GM18517 (cell line): ENCODE data around the gene ZNRF2.

ENCODE experiments used
- ATAC-seq: cut with Tn5 transposase; IDR thresholded peaks from one replicate; pipeline ENCODE4 v1.9.1; 2021; ENCODE audit warnings: mild to moderate bottlenecking, moderate library complexity; ENCODE audit not compliant: unreplicated experiment

The ZNRF2 gene

DNA sequence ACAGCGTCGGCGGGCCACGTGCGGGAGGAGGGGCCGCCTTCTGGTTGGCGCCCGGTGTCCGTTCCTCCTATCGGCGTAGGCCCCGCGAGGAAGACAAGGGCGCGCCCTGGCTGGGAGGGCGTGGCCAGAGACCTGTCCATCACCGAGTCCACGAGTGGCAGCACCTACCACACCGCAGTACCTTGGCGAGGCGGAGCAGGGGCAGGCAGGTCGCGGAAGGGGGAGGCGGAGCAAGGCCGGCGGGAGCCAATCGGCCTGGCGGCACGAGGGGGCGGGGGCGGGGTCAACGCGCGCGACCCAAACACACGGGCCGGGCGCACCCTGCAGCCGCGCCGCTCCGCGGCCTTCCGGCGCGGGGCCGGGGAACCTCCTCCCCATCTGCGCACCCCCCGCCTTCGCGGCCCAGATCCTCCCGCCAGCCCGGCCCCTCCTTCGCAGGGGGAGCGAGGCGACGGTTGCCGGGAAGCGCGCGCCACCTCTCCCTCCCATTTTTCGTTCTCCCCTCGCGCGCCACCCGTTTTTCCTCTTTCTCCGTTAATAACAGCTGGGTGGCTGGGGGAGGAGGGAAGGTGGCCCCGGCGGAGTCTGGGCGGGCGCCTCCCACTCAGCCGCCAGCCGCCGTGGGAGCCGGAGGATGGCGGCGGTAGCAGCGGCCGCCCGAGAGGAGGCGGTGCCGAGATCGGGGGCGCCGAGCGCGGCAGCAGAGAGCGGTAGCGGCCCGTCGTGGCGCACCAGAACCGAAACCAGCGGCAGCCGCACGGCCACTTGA, at the start of gene ZNRF2:
ZNRF2 (plus strand) TSS at position 300 of the 769 bp plus-strand sequence. CDS start 761 bp downstream, outside the sequence.
- peak; percentile 91 for ATAC-seq

DNA sequence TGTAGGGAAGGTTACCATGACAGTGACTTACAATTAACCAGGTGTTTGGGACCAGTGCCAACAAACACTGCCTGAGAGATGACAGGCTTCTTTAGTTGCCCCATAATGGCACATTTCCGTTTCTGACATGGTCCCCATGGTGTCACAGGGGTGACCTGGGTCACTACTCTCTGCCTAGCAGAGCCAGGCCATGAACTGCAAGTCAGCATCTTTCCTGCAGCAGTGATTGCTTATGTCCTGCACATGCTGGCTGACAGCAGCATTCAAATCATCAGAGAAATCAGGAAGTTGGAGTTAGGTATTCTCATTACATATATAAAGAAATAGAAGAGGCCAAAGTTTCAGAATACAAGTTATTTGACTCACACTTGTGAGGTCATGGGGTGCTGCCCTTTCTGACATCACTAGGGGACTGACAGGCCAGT, 47.1 kb upstream of the ZNRF2 start:
- ATAC-seq = no peak

DNA sequence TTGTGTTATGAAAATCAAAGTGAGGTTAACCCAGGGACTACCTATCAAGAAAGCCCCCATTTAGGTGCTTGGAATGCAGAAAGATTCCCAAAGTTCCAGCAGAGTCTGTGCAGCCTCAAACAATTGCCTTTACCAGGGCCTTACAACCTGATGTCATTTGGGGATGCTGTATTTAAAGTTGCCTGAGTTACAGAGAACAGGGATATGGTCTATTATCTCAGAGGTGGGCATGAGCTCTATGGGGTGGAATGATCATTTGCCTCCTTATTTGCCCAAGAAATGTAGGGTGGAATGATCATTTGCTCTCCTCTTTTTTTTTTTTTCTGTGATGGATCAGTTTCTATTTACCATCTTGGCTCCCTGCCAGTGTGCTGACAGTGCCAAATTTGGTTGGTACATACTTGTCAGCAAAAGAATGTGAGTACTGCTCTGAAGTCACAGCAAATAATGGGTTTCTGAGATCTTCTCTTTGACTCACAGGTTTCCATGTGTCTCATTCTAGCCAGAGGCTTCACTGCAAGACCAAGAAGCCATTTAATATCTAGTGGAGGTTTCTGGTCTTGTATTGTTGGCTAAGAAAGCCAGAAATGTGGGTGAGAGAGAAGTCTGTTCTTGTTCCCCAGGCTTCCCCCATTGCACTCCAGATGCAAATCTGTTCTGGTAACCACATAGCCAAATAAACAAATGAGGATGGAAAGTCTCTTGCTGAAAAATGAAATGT, 45.5 kb upstream of the ZNRF2 start:
- peak; percentile 60 for ATAC-seq

DNA sequence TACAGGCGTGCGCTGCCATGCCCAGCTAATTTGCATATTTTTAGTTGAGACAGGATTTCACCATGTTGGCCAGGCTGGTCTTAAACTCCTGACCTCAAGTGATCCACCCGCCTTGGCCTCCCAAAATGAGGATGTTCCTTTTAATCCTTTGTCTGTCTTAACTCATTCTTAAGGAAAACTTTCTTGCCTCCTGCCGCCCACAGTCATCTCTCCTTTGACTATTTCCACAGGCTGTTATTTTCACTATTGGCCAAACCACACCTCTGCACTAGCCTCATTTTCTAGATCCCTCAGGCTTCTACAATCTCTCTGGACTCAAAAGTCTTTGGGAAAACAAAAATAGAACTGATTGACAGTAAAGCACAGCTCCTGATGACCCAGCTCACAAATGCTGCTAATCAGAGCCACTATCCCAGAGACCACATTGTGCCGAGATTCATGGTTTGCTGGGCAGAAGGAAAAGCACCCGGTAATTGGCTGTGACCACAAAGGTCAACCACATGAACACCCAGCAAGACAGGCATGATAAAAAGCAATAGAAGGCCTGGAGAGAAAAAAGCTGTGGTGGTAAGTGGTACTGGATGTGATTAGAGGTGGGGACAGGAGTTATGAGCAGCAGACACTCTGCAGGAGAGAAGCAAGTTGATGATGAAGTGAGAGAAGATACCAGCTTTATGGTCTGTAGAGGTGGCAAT, 44.1 kb upstream of the ZNRF2 start:
- no peak for ATAC-seq

DNA sequence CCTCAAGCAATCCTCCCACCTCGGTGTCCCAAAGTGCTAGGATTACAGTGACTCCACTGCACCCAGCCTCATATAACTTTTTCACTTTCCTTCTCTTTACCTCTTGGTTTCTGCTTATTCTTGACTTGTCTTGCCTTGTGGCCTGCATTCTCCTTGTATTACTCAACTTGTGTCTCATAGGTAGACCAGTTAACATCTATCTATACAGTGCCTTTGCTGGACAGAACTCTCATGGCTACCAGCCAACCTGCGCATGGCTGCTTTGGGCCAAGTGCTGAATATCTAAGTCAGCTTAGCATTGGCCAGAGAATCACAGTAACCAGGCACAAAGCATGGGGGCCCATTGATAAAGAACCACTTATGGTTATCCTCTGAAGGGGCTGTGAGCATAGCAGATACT, 42.6 kb upstream of the ZNRF2 start:
- no peak for ATAC-seq

DNA sequence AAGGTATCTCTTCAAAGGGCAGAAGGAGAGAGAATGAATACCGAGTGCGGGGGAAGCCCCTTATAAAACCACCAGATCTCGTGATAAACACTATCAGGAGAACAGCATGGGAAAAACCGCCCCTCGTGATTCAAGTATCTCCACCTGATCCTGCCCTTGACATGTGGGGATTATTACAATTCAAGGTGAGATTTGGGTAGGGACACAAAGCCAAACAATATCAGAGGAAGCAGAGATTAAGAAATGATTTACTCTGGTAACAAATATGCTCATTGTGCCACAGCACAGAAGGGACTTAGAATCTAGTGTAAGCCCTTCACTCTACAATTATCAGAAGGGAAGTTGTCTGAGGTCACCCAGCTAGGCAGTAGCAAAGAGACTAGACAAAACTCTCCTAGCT, 40.1 kb upstream of the ZNRF2 start:
- no peak for ATAC-seq

DNA sequence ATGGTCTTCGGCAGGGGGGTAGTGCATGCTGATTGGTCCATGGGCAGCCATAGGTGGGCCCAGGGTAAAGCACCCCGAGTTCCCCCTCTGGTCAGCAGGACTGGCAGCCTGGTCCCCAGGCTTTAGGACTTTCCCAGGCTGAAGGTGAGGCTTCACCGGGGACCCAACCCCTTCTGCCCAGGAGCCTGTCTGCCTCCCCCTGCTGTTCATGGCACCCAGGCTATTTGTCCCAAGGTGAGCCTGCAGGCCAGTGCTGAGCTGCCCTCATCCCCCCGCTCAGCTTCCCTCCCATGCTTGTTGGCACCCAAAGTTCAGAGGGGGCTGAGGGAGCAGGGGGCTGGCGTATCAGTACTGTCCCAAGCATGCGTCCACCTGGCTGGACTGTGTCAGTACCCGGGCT, 38.5 kb upstream of the ZNRF2 start:
- ATAC-seq = no peak

DNA sequence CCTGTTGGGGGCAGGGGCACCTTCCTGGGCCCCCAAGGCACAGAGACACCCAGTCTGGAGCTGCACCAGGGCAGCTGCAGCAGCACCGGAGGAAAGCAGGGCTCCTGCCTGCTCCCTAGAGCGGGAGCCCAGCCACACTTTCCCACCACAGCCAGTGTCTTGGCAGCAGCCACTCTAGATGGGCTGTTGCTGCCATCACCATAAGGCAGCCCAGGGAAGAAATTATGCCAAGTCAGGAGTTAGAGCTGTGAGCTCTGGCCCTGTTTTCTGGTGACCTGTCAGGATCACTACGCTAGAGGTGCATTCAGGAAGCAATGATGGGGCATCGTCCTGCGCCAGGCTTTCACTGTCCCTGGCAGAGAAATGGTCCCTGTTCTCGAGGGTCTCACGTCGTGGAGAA, 38.0 kb upstream of the ZNRF2 start:
- ATAC-seq = no peak

DNA sequence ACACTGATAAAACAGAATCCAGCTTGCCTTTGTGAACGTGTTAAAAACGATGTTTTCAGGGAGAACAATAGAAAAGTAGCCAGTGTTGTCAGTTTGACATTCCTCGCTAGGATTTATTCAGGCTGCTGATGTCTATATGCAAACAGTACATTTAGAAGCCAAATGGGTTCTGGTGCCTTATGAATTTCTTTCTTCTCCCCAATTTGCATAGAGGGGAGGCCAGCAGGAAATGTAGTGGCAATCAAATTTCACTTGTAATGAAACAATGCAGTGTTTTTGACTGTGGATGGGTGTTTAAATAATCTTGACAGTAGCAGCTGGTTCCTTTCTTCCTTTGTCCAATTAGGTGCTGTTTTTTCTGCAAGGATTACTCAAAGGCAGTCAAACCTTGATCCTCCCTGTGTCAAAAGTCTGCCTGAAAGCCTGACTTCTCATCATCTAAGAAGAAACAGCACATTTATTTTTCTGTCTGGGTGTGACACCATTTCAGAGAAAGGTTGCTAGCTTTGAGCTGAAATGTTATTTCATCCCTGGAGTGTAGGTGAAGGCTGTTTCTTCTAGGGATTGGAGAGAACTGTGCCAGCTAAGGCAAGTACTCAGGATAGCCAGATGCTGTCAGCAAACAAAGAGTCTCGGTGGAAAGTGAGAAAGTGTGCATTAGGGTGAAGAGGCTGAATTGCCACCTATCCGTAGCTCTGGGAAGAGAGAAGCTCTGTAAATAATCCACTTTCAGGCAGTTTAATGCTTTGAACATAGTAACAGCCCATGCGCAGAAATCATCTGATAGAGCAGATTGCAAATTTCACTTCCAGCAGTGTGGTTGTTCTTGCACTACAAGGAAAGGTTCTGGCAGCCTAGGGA, 36.6 kb upstream of the ZNRF2 start:
- ATAC-seq = no peak

DNA sequence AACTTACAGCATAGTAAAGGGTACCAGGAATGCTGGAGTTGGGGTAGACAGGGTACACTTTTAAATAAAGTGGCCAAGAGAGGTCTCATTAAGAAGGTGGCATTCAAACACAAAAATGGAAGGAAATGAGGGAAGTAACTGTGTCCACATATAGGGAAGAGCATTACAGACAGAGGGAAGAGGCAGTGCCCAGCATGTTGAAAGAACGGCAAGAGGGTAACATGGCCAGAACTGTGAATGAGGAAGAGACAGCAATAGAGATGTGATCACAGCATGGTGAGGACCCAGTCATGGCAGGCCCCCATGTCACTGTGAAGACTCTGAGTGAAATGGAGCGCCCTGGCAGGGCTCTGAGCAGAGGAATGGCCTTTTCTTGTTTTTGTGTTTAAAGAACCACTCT, 35.1 kb upstream of the ZNRF2 start:
- no peak for ATAC-seq

DNA sequence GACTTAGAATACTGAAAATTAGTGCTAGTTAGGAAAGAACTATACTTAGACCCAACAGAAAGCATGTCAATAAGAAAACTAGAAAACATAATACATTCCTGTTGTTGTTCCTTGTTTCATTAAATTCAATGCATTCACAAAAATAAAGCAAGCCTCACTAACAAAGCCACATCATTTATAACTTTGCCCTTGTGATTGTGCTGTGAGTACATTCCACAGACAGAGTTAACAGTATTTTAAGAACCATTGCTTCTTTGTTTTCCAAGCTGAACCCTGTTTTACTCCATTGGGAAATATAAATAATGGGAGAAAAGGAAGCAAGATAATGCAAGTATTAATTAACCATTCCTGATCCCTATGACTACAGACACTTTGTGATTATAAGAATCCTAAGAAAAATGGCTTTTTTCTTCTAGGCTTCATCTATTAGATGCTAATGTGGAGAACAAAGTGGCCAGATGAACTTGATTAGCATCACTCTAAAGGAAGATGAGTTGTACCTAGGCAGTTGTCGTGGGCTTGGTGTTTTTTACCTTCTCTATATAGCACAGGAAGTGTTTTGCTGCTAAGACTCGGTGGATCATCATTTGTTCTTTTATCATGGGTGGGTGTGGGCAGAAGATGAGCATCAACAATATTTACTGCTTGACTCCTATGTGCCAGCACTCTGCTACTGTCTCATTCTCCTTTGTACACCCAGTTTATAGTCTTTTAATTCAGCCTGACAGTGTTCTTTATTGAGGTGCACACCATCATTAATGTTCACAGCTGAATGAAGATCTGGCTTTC, 34.2 kb upstream of the ZNRF2 start:
- ATAC-seq = no peak

DNA sequence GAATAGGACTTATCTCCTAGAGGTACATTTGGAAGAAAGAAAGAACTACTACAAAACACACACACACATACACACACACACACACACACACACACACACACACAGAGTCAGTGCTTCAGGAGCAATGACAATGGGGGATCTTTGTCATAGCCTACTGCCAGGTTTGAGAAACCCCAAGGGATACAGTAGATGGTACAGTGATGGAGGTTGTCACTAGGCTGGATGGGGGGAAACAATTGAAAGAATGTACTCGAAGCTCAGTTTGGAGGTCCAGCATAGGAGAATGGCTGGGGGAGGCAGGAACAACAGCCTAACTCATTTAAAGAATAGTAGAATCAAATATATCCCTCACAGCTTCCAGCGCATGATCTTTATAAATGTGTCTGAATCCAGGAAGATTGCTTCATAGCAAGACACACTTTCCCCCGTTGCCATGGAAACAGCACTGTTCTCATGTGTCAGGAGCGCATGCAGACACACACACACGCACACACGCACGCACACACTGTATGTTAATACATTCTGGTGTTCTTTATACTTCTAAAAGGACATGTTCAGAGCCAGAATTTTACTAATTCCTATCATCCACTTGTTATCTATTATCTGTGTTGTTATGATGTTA, 32.6 kb upstream of the ZNRF2 start:
- ATAC-seq = no peak

DNA sequence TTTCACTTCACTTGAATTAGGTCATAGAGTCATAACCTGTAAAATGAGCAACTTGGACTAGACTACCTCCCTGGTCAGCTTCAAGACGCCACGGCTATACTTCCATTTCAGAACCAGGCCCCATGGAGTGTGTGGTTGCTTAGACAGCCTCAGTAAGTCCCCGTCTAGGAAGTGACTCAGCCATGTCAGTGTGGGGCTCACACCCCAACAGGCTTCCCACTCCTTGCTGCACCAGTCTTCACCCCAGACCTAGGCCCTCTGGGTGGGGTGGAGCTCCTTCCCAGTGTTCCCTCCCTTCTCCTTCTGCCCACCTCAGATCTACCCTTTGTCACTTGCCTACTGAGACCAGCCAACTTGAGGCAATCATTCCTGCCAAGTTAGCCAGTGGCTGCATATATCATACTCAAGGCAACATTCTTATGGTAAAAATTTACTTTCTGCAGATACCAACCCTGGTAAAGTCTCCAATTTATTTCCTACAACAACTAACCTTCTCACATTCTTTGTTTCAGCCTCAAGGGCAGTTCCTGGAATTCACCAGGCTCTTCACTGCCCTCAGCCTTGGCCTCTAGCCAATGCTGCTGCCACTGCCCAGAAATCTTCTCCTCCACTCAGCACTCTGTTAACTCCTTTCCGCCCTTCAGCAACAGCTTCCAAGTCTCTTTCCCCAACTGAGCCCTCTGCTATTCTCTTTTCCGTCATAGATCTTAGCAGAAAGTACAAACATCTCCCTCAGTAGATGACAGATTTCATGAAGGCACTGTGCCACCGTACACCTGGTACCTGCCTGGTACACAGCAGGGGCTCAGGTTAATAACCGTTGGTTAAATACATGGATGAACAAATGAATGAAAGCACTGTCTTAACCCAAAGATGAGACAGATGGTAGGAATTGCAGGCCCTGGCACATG, 31.3 kb upstream of the ZNRF2 start:
- ATAC-seq = no peak

DNA sequence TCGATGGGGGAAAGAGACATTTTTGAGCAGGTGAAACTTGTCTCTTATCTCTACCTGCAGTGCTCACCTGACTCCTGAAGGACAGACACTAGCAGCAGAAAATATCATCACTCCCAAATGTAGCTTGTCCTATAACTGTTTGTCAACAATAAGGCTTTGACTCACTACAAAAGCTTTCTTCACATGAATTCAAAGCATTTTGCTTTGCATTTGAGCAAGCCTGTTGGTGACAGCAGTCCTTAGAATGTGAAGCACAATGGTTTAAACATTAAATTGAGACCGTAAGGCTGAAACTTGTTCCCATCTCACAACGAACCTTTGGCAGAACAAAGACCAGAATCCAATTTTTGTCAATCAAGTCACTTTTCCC, 30.6 kb upstream of the ZNRF2 start:
- ATAC-seq = no peak

DNA sequence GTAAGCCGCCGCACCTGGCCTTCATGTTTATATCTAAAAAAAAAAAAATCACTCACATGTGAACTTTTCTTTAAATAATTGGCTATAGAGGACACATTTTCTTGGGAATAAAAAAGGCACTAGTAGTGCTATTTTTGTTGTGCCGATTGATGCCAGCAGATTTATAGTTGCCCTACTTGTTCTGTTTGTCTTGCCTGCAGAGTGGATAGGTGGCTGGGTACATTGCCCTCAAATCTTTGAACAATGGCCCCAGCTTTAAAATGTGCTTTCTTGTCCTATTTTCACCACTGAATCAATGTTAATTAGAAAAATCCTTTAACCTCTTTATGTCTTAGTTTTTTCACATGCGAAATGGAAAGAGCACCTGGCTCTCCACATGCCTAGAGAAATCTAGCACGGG, 30.1 kb upstream of the ZNRF2 start:
- no peak for ATAC-seq

DNA sequence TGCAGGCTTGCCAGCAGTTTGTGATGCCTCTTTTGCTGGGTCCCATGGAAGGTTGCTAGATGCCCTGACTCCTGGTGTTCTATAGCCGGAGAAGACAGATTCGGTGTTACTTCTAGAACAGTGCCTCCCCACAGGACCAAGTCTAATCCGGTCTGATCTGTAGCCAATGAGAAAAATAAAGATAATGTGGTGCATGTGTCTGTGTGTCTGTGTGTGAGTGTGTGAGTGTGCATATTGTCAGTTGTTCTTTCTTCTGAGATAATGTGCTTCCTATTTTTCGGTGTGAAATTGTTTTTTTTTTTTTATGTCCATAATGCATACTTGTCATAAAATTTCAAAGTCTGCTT, 29.7 kb upstream of the ZNRF2 start:
- no peak for ATAC-seq

DNA sequence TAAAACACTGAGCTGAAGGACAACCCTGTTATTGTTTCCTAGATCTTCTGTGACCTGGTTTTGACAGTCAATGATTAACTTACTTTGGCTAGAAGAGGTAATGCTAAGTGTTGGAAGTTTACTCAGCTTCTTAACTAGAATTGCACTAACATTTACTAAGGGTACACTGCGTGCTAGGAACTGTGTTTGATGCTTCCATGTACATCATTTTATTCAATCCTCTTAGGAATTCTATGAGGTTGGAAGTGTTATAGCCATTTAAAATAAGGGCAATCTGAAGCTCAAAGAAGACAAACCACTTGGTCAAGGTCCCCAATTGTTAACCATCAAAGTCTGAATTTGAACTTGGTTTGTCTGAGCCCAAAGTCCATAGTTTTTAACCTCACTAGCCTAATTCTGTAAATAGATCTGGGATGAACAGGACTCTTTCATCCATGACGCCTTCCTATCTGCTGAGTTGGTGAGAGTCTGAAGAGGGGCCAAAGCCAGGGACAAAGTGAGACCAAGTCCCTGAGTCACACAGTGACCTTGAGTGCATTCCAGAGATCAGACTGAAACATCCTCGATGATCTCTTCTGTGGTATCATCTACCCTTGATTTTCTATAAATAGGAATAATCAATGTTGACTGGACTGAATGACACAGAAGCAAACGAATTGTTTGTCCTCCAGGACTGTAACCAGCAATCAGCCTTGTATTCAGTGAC, 29.2 kb upstream of the ZNRF2 start:
- ATAC-seq = no peak

DNA sequence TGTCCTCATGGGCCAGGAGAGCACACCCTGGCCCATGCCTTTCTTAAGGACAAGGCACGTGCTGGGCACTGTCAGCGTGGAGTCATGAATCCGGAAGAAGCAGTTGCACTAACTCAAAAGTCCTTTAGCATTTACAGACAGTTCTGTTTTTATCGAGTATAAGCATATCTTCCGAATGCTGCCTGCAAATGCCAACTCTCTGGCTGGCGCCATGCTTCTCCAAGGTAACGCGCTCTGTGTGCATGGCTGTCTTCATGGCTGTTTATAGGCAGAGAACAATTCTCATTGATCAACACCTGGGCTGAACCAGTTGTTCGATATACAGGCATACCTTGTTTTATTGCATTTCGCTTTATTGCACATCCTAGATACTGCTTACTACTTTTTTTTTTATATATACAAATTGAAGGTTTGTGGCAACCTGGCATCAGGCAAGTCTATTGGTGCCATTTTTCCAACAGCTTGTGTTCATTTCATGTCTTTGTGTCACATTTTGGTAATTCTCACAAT, 28.0 kb upstream of the ZNRF2 start:
- ATAC-seq = no peak
